Common myeloid progenitor, CD34-positive (primary cell): ENCODE results near the gene KCNJ5.
A peak's percentile ranks its signal among the peaks of the same experiment; 100 is the strongest.

Source experiments
- CTCF ChIA-PET: fragments of 350-600 bp; sonication (Branson Sonifier 250); formaldehyde crosslinking; loops from one replicate; lab custom pipeline; 2021; ENCODE audit warnings: antibody characterized with exemption; lab: Charles Lee
- POLR2A ChIA-PET: fragments of 350-600 bp; sonication (Branson Sonifier 250); formaldehyde crosslinking; loops from one replicate; lab custom pipeline; 2021; ENCODE audit warnings: antibody characterized with exemption; lab: Charles Lee
- DNase-seq, 3 donors: peaks; one replicate each; pipeline versions ENCODE4 v3.0.0 to v3.0.0-alpha.2; 2013
- H3K27ac ChIP-seq, 2 experiments: 1 replicate in 1 of 2; 2 replicates in 1 of 2; pipeline ENCODE4 v1.7.0; 2013; ENCODE audit warnings: inconsistent platforms in 2 of 2, low read length in 2 of 2, mild to moderate bottlenecking in 2 of 2, low read depth in 1 of 2, moderate library complexity in 1 of 2; ENCODE audit not compliant: severe bottlenecking in 2 of 2, insufficient read depth in 1 of 2, poor library complexity in 1 of 2
- H3K27me3 ChIP-seq, 5 experiments: replicated peaks in 2 of 5; 1 replicate in 3 of 5; 2 replicates in 2 of 5; pipeline versions ENCODE4 v1.6.1 to v1.7.0; 2013; ENCODE audit warnings: low read length in 4 of 5, mild to moderate bottlenecking in 2 of 5, moderate library complexity in 2 of 5, inconsistent platforms in 1 of 5; ENCODE audit not compliant: insufficient read depth in 5 of 5, control insufficient read depth in 4 of 5
- H3K36me3 ChIP-seq, 4 experiments: 1 replicate in 2 of 4; 2 replicates in 2 of 4; pipeline versions ENCODE4 v1.6.1 to v1.7.0; 2013; ENCODE audit warnings: low read length in 3 of 4, control low read depth in 1 of 4, mild to moderate bottlenecking in 1 of 4; ENCODE audit not compliant: control insufficient read depth in 4 of 4, insufficient read depth in 4 of 4
- H3K4me1 ChIP-seq, 4 experiments: 1 replicate in 3 of 4; 2 replicates in 1 of 4; pipeline versions ENCODE4 v1.6.1 to v1.7.1; 2013; ENCODE audit warnings: low read length in 3 of 4, mild to moderate bottlenecking in 3 of 4, control low read depth in 1 of 4, inconsistent platforms in 1 of 4, moderate library complexity in 1 of 4; ENCODE audit not compliant: control insufficient read depth in 4 of 4, insufficient read depth in 4 of 4; ENCODE audit errors: control extremely low read depth in 1 of 4
- H3K4me3 ChIP-seq, 7 experiments: 1 replicate in 4 of 7; 2 replicates in 3 of 7; pipeline versions ENCODE4 v1.5.1 to v1.7.0; 2013; ENCODE audit warnings: mild to moderate bottlenecking in 7 of 7, low read length in 6 of 7, moderate library complexity in 6 of 7, inconsistent platforms in 2 of 7, low read depth in 2 of 7, control low read depth in 1 of 7; ENCODE audit not compliant: insufficient read depth in 4 of 7, control insufficient read depth in 1 of 7; ENCODE audit errors: extremely low read depth in 1 of 7
- H3K9me3 ChIP-seq, 5 experiments: 1 replicate in 4 of 5; 2 replicates in 1 of 5; pipeline versions ENCODE4 v1.6.1 to v1.7.1; 2013; ENCODE audit warnings: low read length in 4 of 5, mild to moderate bottlenecking in 2 of 5, inconsistent platforms in 1 of 5, low read depth in 1 of 5, moderate library complexity in 1 of 5; ENCODE audit not compliant: control insufficient read depth in 4 of 5, insufficient read depth in 2 of 5; ENCODE audit errors: control extremely low read depth in 1 of 5
- WGBS: methylation state at CpG from one replicate; pipeline ENCODE4 v1.1.5; 2013; ENCODE audit not compliant: insufficient coverage; 5-methylcytosine and 5-hydroxymethylcytosine counted together

Gene KCNJ5

DNA sequence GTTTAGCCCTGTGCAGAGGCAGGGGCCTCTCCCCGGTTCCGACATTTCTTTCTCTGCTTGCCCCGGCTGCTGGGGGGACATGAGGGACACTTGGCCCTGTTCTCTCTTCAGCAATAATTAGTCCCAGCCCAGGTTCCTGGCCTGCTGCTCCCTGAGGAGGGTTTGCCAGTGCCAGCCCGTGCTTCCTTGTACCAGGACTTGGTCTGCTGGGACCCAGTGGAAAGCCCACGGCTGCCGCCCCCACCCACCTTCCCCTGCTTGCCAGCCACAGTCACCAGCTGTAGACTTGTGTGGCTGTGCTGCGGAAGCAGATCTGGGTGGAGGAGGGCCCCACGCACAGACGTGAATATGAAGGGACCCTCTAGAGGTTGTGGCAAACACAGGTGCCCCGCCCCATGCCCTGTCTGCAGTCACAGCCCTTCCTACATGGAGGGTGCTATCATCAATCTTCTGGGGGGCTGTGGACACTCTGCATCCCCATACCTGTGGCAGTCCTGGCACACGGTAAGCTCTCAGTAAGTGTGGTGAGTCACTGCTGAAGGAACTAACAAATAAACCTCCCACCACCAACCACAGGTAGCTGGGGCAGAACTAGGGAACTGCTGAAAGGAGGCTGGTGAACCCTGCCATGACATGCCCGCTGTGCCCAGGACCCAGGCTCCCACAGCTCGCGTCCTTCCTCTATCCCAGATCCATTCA lies 50.6 kb downstream of the KCNJ5 start:
- peak in 1 of 3 donors; percentile 26 for DNase-seq
- Histone ChIP-seq H3K36me3 (no peaks in the 10 kb centered on the region), H3K4me1 (no peaks in the 10 kb centered on the region), H3K9me3 (no peaks in the 10 kb centered on the region), H3K27me3 (peaks cover 0 to 5% (median 0%) of the 10 kb centered on the region in 5 experiments), H3K27ac (no peak overlapping the region), H3K4me3 (no peak overlapping the region)
- CTCF ChIA-PET, result interaction anchor here (1.1 to 34.5 kb wide), 4 partner anchors 12 to 52 kb away, joined by 3 to 640 read pairs (median 8); partner anchors contain the start of gene KCNJ5
- POLR2A ChIA-PET, result no interaction called here
- WGBS, result 96% methylated on average over 7 of the region's 14 CpGs

DNA sequence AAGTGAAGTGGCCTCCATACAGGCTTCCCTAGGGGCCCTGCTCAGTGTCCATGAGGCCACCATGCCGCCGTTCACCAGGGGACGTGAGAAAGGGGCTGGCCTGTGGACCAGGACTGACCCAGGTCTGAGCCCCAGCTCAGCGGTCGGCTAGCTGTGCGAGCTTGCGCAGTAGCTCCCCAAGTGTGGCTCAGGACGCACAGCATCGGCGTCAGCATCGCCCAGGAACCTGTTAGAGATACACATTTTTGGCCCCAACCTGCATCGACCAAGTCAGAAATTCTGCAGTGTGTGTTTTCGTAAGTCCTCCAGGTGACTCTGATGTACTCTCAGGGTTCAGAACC lies 51.1 kb downstream of the KCNJ5 start:
- no peak for DNase-seq
- WGBS, result 99% methylated on average over 13 of the region's 13 CpGs
- Histone ChIP-seq H3K9me3 (no peaks in the 10 kb centered on the region), H3K36me3 (no peaks in the 10 kb centered on the region), H3K4me3 (no peak overlapping the region), H3K4me1 (no peaks in the 10 kb centered on the region), H3K27ac (no peak overlapping the region), H3K27me3 (peaks cover 0 to 5% (median 0%) of the 10 kb centered on the region in 5 experiments)
- CTCF ChIA-PET, result interaction anchor here (1.1 to 34.5 kb wide), 4 partner anchors 12 to 53 kb away, joined by 3 to 640 read pairs (median 8); partner anchors contain the start of gene KCNJ5
- POLR2A ChIA-PET, result no interaction called here

DNA sequence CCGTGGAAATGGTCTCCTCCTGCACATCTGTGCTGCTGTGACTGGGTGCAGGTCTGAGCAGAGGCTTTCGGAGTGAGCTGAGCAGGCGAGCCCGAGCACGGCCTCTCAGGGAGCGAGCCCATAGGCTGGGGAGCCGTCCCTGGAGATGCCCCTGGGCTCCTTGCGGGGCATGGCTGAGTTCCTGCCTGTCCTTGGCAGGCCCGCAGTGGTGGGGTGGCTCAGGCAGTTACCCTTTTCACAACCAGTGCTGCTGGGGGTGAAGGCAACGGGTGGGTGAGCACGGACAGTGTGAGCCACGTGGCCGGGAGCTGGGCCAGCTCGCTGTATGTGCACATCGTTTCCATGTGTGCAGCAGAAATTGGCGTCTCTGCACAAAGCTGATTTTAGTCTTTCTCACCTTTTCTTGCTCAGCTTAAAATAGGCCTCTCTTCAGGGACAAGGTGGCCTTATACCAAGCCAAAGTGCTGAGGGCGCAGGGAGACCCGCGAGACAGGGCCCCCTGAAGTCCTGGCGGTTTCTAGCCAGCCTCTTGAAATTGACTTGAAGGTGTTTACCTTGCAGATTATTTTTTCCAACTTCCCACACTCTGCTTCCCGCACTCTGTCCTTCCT lies 51.8 kb downstream of the KCNJ5 start, which contains the start of gene TP53AIP1:
TSS of gene TP53AIP1 (minus strand) at position 55 of the 611 bp plus-strand sequence. CDS start 5,053 bp downstream, outside the sequence.
- ChIA-PET POLR2A (interaction anchor here (0.7 kb wide), 1 partner anchor 145 kb away, joined by 3 read pairs; no protein-coding TSS in a partner anchor), CTCF (interaction anchor here (1.0 to 34.5 kb wide), 6 partner anchors 11 to 53 kb away, joined by 3 to 640 read pairs (median 12); partner anchors contain the start of gene KCNJ5)
- no peak within 1 kb of the TSS for H3K4me3 ChIP-seq
- H3K27ac ChIP-seq, result no peak within 1 kb of the TSS
- no peak for DNase-seq
- no peaks in the 10 kb centered on the region for H3K9me3 ChIP-seq
- no peaks in the 10 kb centered on the region for H3K4me1 ChIP-seq
- 97% methylated on average over 20 of the region's 21 CpGs for WGBS
- H3K36me3 ChIP-seq, result no peaks in the 10 kb centered on the region
- H3K27me3 ChIP-seq, result peaks cover 0 to 5% (median 0%) of the 10 kb centered on the region in 5 experiments

DNA sequence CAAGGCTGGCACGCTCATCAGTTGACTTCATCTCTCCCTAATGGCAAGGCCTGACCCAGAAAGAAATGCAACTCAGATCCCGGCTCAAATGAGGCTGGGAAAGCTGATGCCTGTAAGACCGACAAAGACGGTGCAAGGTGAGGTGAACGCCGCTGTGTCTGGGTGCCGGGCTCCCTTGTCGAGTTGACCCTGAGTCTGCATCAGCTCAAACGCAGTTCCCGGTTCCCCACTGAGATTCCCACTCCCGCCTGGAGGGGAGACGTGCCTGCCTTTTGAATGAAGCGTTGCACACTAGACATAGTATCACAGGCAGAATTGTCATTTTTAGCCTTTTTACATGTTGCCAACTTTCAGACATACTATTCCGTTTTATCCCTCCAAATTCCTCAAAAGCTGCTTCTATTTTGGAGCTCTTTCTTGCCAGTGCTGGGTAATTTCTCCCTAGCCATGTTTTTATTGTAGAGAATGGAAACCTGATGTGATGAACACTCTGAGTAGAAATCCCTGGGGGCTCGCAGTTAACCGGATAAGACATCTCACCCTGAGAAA lies 52.3 kb downstream of the KCNJ5 start:
- Histone ChIP-seq H3K4me1 (no peaks in the 10 kb centered on the region), H3K27me3 (peaks cover 0 to 5% (median 0%) of the 10 kb centered on the region in 5 experiments), H3K4me3 (no peak overlapping the region), H3K9me3 (no peaks in the 10 kb centered on the region), H3K36me3 (no peaks in the 10 kb centered on the region), H3K27ac (no peak overlapping the region)
- 93% methylated on average over 13 of the region's 16 CpGs for WGBS
- DNase-seq, result no peak
- CTCF ChIA-PET, result interaction anchor here (1.0 to 34.5 kb wide), 4 partner anchors 13 to 54 kb away, joined by 4 to 640 read pairs (median 38); partner anchors contain the start of gene KCNJ5
- POLR2A ChIA-PET, result interaction anchor here (0.7 kb wide), 1 partner anchor 146 kb away, joined by 3 read pairs; no protein-coding TSS in a partner anchor

DNA sequence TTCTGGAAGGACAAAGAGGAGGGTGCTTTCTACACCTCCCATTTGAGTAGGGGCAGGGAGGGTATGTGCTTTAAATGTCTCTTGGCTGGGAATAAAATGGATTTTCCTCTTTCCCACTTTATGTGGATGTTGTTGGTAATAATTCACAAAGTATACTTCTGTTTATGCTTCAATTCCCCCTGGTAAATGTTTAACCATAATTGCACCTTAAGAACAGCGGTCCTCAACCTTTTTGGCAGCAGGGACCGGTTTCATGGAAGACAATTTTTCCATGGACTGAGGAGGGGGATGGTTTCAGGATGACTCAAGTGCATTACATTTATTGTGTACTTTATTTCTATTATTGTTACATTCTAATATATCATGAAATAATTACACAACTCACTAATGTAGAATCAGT lies 55.5 kb downstream of the KCNJ5 start:
- ChIA-PET CTCF (interaction anchor here (1.3 to 34.5 kb wide), 9 partner anchors 8 to 72 kb away, joined by 3 to 640 read pairs (median 25); partner anchors contain the start of gene KCNJ5), POLR2A (no interaction called here)
- no peaks in the 10 kb centered on the region for H3K36me3 ChIP-seq
- peaks cover 0 to 4% (median 0%) of the 10 kb centered on the region in 5 experiments for H3K27me3 ChIP-seq
- no peaks in the 10 kb centered on the region for H3K9me3 ChIP-seq
- no peaks in the 10 kb centered on the region for H3K4me1 ChIP-seq
- no peak for DNase-seq
- no CpG with 5 or more reads among the region's 2 CpGs for WGBS
- no peak overlapping the region for H3K27ac ChIP-seq
- H3K4me3 ChIP-seq, result no peak overlapping the region

GRCh38 chr11:128947773-128948172 lies 56.6 kb downstream of the KCNJ5 start:
- H3K27me3 ChIP-seq, result peaks cover 0 to 4% (median 0%) of the 10 kb centered on the region in 5 experiments
- no peak overlapping the region for H3K27ac ChIP-seq
- ChIA-PET CTCF (interaction anchor here (0.9 to 34.5 kb wide), 14 partner anchors 10 to 772 kb away, joined by 3 to 640 read pairs (median 18); partner anchors contain the start of gene KCNJ5), POLR2A (interaction anchor here (1.7 kb wide), 1 partner anchor 63 kb away, joined by 9 read pairs; no protein-coding TSS in a partner anchor)
- no peaks in the 10 kb centered on the region for H3K36me3 ChIP-seq
- DNase-seq, result no peak
- WGBS, result 100% methylated on average over 1 of the region's 2 CpGs
- no peak overlapping the region for H3K4me3 ChIP-seq
- no peaks in the 10 kb centered on the region for H3K9me3 ChIP-seq
- no peaks in the 10 kb centered on the region for H3K4me1 ChIP-seq
